Measurements from ENCODE around the gene TEK.
"Not testable (repeated sequence)": the region's sequence is repeated elsewhere in the genome, so short reads cannot be mapped to it uniquely, and the experiment has no call there.

TEK gene

GRCh38 chr9:27108981-27109541, at the start of gene TEK:
Gene TEK, plus strand, starts transcription at chr9:27109225. Its CDS starts 366 bp downstream, at chr9:27109591.
- no peak for DNase-seq (ENCODE audit: low spot score)

GRCh38 chr9:27059412-27059811, 49.6 kb upstream of the TEK start:
- DNase-seq (ENCODE audit: low spot score): no peak

GRCh38 chr9:27059907-27060306, 49.1 kb upstream of the TEK start:
- DNase-seq (ENCODE audit: low spot score): no peak

GRCh38 chr9:27065288-27065687, 43.7 kb upstream of the TEK start:
- DNase-seq (ENCODE audit: low spot score): no peak

GRCh38 chr9:27073841-27074728, 34.9 kb upstream of the TEK start:
- no peak for DNase-seq (ENCODE audit: low spot score)

GRCh38 chr9:27078685-27079084, 30.3 kb upstream of the TEK start:
- no peak for DNase-seq (ENCODE audit: low spot score)

GRCh38 chr9:27085456-27085855, 23.6 kb upstream of the TEK start:
- peak; percentile 59 for DNase-seq (ENCODE audit: low spot score)

GRCh38 chr9:27086818-27087680, 22.0 kb upstream of the TEK start:
- peak; percentile 38 for DNase-seq (ENCODE audit: low spot score)

- no peak for DNase-seq (ENCODE audit: low spot score)
These were observed 20.0 kb upstream of the TEK start for GRCh38 chr9:27088981-27089380.

- DNase-seq (ENCODE audit: low spot score): no peak
These were observed 19.3 kb upstream of the TEK start for GRCh38 chr9:27089706-27090105.

- no peak for DNase-seq (ENCODE audit: low spot score)
These were observed 18.8 kb upstream of the TEK start for GRCh38 chr9:27090231-27090630.

- no peak for DNase-seq (ENCODE audit: low spot score)
These were observed 18.3 kb upstream of the TEK start for GRCh38 chr9:27090711-27091110.

- not testable (repeated sequence) for DNase-seq (ENCODE audit: low spot score)
These were observed 16.5 kb upstream of the TEK start for GRCh38 chr9:27092496-27092895.

- DNase-seq (ENCODE audit: low spot score): not testable (repeated sequence)
These were observed 15.5 kb upstream of the TEK start for GRCh38 chr9:27093384-27094067.

- peak; percentile 57 for DNase-seq (ENCODE audit: low spot score)
These were observed 14.3 kb upstream of the TEK start for GRCh38 chr9:27094640-27095298.

- DNase-seq (ENCODE audit: low spot score): no peak
These were observed 1.8 kb upstream of the TEK start for GRCh38 chr9:27107241-27107640.

GRCh38 chr9:27109621-27110020, 596 bp downstream of the TEK start:
- no peak for DNase-seq (ENCODE audit: low spot score)

GRCh38 chr9:27110181-27110580, 1.2 kb downstream of the TEK start:
- no peak for DNase-seq (ENCODE audit: low spot score)

GRCh38 chr9:27112235-27112634, 3.2 kb downstream of the TEK start:
- no peak for DNase-seq (ENCODE audit: low spot score)

GRCh38 chr9:27117489-27118135, 8.6 kb downstream of the TEK start:
- no peak for DNase-seq (ENCODE audit: low spot score)

GRCh38 chr9:27118916-27119315, 9.9 kb downstream of the TEK start:
- no peak for DNase-seq (ENCODE audit: low spot score)
